Measurements from ENCODE around the gene SLC39A11.

DNA sequence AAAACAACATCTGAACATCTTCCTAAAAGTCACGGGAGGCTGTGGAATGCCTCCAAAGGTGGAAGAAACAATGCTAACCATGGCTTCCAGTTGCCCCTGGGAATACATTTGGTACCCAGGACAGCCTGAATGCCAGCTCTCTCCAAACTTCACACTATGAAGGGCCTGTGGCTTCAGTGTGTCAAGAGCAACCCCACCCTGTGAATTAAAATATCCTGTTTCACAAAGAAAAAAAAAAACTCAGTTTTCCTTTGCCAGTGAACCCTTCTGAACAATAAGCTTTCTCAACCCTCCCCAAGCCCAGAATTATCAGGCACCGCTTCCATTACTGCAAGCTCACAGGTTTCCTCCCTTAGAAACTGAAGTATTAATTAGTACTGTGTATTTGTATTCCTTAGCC, 69.8 kb downstream of the SLC39A11 start:
- TF ChIP-seq EZH2 (IDR thresholded peaks at IDR 0.05; ENCODE audit: low read depth), result no peak
- TF ChIP-seq, protein P1, sequence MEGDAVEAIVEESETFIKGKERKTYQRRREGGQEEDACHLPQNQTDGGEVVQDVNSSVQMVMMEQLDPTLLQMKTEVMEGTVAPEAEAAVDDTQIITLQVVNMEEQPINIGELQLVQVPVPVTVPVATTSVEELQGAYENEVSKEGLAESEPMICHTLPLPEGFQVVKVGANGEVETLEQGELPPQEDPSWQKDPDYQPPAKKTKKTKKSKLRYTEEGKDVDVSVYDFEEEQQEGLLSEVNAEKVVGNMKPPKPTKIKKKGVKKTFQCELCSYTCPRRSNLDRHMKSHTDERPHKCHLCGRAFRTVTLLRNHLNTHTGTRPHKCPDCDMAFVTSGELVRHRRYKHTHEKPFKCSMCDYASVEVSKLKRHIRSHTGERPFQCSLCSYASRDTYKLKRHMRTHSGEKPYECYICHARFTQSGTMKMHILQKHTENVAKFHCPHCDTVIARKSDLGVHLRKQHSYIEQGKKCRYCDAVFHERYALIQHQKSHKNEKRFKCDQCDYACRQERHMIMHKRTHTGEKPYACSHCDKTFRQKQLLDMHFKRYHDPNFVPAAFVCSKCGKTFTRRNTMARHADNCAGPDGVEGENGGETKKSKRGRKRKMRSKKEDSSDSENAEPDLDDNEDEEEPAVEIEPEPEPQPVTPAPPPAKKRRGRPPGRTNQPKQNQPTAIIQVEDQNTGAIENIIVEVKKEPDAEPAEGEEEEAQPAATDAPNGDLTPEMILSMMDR (conservative IDR thresholded peaks at IDR 0.05), result no peak

Data from PC-9 (cell line).